ENCODE measurements around the gene ARHGEF1.
A peak's percentile ranks its signal among the peaks of the same experiment; 100 is the strongest.

ARHGEF1 gene

DNA sequence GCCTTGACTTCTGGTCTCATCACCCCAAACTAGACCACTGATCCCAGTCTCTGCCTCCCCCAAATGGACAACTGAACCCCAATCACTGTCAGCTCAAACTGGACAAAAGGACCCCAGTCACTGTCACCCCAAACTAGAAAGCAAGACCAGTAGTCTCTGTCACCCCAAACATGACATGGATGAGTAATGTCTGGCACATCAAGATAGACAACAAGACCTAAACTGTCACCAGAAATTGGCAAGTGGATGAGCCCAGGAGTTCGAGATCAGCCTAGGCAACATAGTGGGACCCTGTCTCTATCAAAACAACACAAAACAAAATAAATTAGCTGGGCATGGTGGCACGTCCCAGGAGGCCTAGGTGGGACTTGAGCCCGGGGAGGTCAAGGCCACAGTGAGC lies 64.1 kb downstream of the ARHGEF1 start:
- DNase-seq (ENCODE audit: low read depth in 3 of 3, low spot score in 1 of 3) = no peak

DNA sequence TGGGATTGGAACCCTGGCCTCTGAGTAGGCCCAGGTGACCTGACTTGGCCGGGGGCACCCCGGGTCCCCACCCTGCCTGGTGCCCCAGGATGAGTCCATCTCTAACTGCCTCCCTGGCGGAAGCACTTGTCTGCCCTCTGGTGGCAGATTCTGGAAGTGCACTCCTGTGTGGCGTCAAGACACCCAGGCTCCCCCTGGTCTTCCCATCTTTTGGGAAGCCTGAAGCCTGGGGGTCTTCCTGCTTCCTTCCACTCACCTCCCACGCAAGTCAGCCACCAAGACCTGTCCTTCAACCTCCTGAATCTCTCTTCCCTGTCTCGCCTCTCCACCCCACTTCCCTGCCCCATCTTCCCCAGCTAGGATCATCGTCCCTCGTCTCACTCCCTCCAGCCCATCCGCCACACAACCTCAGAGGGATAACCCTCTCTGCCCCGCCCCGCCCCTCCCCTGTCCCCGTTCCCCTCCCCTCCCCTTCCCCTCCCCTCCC lies 68.7 kb downstream of the ARHGEF1 start:
- peak; percentile 63 to 90 (median 81) for DNase-seq (ENCODE audit: low read depth in 3 of 3, low spot score in 1 of 3)

DNA sequence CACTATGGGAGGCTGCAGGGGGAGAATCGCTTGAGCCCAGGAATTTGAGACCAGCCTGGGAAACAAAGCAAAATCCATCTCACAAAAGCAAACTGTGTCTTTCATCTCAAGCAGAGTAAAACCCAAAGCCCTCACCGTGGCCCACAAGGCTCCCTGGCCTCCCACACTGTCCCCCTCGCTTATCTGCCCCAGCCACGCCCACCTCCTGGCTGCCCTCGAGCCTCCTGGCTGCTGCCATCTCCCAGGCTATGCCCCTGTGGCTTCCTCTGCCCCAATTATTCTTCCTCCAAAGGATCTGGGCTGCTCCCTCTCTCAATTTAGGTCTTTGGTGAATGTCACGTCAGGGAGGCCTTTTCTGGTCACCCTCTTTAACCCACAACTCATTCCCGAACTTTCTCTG lies 72.5 kb downstream of the ARHGEF1 start:
- DNase-seq (ENCODE audit: low read depth in 3 of 3, low spot score in 1 of 3) = no peak

DNA sequence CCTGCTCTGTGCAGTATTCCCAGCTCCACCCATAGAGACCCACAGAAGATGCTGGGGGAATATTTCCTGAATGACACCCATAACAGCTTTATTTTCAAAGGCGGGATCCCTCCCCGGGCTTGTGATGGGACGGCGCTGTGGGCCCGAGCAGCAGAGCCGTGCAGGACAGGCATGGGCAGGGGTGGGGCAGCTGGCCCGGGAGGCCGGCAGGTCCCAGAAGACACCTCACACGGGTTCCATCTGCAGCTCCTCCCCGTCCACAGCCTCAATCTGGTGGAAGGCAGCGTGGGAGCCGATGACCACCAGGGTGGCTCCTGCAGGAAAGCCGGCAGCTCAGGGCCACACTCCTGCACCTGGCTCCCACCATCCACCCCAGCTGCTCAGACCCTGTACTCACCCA lies 73.6 kb downstream of the ARHGEF1 start:
- no peak for DNase-seq (ENCODE audit: low read depth in 3 of 3, low spot score in 1 of 3)
